Keratinocyte (primary cell): ENCODE measurements around the gene SHISA7.

Experiments
- EZH2 ChIP-seq: IDR thresholded peaks from one replicate; pipeline ENCODE4 v1.6.1; 2012; ENCODE audit warnings: inconsistent platforms, mild to moderate bottlenecking, low read length, moderate library complexity
- TF ChIP-seq, protein P1 (sequence below), 3 experiments: IDR thresholded peaks in 1 of 3; conservative IDR thresholded peaks in 1 of 3; optimal IDR thresholded peaks in 1 of 3; 2 replicates in 2 of 3; 3 replicates in 1 of 3; pipeline versions ENCODE3 to v1.5.1; 2011; ENCODE audit warnings: low read length in 3 of 3, mild to moderate bottlenecking in 3 of 3, moderate library complexity in 2 of 3, control low read depth in 1 of 3, inconsistent platforms in 1 of 3; ENCODE audit not compliant: insufficient read depth in 2 of 3; ENCODE audit errors: extremely low read depth in 1 of 3

DNA sequence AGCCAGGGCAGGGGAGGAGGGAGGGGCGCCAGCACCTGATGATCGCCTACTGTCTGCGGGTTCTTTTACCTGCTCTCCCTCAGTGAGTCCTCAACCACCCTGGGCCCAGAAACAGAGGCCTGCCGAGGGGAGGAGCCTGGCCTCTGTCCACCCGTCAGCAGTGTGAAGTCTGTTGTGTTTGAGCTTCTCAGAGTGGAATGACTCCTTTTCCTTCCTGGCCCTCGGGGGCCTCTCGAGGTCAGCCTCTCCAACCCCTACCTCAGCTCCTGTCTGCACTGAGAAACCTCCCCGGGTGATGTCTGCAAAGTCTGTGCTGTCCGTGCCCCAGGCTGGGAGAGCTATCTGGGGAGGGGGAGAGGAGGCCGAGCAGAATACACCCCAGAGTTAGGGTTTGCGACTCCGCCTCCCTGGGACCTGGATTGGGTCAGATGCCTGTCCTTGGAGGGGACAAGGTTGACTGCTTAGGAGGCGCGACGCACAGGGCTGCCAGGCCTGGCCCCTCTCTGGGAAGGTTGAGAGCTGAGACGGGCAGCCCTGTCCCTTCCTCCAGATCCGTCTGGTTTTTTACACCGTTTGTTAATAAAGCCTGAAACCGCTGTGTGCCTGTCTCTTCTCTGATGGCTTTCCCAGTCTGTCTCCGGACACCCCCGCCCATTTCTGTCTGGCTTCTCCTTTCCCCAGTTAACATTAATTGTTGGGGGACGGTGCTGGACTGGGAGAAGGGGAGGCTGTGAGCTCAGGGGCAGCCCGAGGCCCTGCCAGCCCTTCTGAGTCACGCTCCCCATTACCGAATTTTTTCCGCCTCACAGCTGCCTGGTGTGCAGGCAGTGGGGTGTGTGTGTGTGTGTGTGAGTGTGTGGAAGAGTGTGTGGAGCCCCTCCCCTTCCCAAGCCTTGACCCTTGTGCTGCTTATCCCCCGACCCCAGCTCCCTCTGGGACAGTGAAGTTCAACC, 44.1 kb upstream of the SHISA7 start:
- TF ChIP-seq, protein P1, sequence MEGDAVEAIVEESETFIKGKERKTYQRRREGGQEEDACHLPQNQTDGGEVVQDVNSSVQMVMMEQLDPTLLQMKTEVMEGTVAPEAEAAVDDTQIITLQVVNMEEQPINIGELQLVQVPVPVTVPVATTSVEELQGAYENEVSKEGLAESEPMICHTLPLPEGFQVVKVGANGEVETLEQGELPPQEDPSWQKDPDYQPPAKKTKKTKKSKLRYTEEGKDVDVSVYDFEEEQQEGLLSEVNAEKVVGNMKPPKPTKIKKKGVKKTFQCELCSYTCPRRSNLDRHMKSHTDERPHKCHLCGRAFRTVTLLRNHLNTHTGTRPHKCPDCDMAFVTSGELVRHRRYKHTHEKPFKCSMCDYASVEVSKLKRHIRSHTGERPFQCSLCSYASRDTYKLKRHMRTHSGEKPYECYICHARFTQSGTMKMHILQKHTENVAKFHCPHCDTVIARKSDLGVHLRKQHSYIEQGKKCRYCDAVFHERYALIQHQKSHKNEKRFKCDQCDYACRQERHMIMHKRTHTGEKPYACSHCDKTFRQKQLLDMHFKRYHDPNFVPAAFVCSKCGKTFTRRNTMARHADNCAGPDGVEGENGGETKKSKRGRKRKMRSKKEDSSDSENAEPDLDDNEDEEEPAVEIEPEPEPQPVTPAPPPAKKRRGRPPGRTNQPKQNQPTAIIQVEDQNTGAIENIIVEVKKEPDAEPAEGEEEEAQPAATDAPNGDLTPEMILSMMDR (optimal IDR thresholded peaks at IDR 0.05 in 1 of 3, IDR thresholded peaks at IDR 0.05 in 1 of 3, conservative IDR thresholded peaks at IDR 0.05 in 1 of 3; ENCODE audit: extremely low read depth in 1 of 3, insufficient read depth in 2 of 3, low read length in 3 of 3), result no peak
- no peak for TF ChIP-seq EZH2
